A549 treated with Hydrocortisone at 1 μM for 4 hours (cell line): ENCODE data around the gene HTATSF1. TPM values are rescaled to one million over a fixed set of nuclear protein-coding genes. Genes with fewer than 3 reads are reported as not detected.

Source experiments
- total RNA-seq: library from RNA; stranded (reverse); fragments of 200-300 nt; extraction: Qiagen RNA extraction; gene quantifications from 5 replicates; pipeline ENCODE4 v1.2.3, GENCODE V29; 2022

The HTATSF1 gene, protein sequence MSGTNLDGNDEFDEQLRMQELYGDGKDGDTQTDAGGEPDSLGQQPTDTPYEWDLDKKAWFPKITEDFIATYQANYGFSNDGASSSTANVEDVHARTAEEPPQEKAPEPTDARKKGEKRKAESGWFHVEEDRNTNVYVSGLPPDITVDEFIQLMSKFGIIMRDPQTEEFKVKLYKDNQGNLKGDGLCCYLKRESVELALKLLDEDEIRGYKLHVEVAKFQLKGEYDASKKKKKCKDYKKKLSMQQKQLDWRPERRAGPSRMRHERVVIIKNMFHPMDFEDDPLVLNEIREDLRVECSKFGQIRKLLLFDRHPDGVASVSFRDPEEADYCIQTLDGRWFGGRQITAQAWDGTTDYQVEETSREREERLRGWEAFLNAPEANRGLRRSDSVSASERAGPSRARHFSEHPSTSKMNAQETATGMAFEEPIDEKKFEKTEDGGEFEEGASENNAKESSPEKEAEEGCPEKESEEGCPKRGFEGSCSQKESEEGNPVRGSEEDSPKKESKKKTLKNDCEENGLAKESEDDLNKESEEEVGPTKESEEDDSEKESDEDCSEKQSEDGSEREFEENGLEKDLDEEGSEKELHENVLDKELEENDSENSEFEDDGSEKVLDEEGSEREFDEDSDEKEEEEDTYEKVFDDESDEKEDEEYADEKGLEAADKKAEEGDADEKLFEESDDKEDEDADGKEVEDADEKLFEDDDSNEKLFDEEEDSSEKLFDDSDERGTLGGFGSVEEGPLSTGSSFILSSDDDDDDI
- 48.3 to 72.1 TPM (median 56.5 TPM) in 5 replicates for total RNA-seq

GRCh38 chrX:136497556-136498052 lies at the start of gene HTATSF1:
HTATSF1 (plus strand) TSS chrX:136497592; CDS start chrX:136497685, 93 bp downstream.

DNA sequence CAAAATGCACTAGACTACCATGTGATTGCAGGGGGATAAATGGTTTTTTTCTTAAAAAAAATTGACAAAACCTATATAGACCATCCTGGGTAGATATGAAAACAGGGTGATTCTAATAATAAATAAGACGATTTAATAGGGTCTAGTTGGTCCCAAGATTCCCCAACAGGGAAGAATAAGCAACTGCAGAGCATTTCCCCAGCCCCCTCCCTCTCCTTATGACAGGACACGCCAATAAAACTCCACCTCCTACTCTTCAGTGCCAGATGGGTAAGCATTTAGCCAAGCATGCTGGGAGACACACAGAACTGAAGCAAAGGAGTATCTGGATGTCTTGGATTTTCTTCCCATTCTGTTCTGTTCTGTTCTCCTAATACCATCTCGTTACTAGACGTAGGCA lies 9.7 kb upstream of the HTATSF1 start, which contains the start of gene BRS3:
BRS3 (plus strand) TSS at position 301 of the 400 bp plus-strand sequence. CDS start 168 bp downstream, outside the sequence.

GRCh38 chrX:136531951-136532350 lies 34.6 kb downstream of the HTATSF1 start, which contains the start of gene VGLL1:
VGLL1 (plus strand) TSS chrX:136532215; CDS start chrX:136536021, 3,806 bp downstream.

Other genes starting within 250 kb of the HTATSF1 start
- 10.5 to 14.7 TPM (median 12.0 TPM) in 5 replicates for gene MAP7D3, start 246.2 kb upstream of the HTATSF1 start, total RNA-seq
- not detected in 5 replicates for gene ADGRG4, start 196.6 kb upstream of the HTATSF1 start, total RNA-seq
- not detected in 5 replicates for gene BRS3, start 9.6 kb upstream of the HTATSF1 start, total RNA-seq
- gene VGLL1, start 34.6 kb downstream of the HTATSF1 start, total RNA-seq: not detected in 5 replicates
- gene CD40LG, start 150.6 kb downstream of the HTATSF1 start, total RNA-seq: not detected in 5 replicates